Ishikawa (cell line): ENCODE data around the gene AGO3.

Experiments
- CEBPB ChIP-seq: IDR thresholded peaks from 2 replicates; pipeline ENCODE4 v1.6.1; 2012
- CREB1 ChIP-seq: IDR thresholded peaks from 2 replicates; pipeline ENCODE4 v1.6.1; 2012; ENCODE audit warnings: low read depth
- EGR1 ChIP-seq: IDR thresholded peaks from 2 replicates; pipeline ENCODE4 v1.6.1; 2012
- EP300 ChIP-seq: IDR thresholded peaks from 2 replicates; pipeline ENCODE4 v1.6.1; 2012; ENCODE audit warnings: borderline replicate concordance
- FOXM1 ChIP-seq: IDR thresholded peaks from 2 replicates; pipeline ENCODE4 v1.6.1; 2012; ENCODE audit warnings: low read depth, borderline replicate concordance
- TAF1 ChIP-seq: IDR thresholded peaks from 2 replicates; pipeline ENCODE4 v1.6.1; 2012; ENCODE audit warnings: low read depth, mild to moderate bottlenecking
- TCF12 ChIP-seq: IDR thresholded peaks from 2 replicates; pipeline ENCODE4 v1.6.1; 2012; ENCODE audit warnings: low read depth
- TEAD4 ChIP-seq: IDR thresholded peaks from 2 replicates; pipeline ENCODE4 v1.6.1; 2012
- YY1 ChIP-seq: IDR thresholded peaks from 2 replicates; pipeline ENCODE4 v1.6.1; 2012; ENCODE audit warnings: low read depth
- TF ChIP-seq, protein P1 (sequence below): IDR thresholded peaks from 2 replicates; pipeline ENCODE4 v1.6.1; 2012
- TF ChIP-seq, protein P2 (sequence below): IDR thresholded peaks from 2 replicates; pipeline ENCODE4 v1.6.1; 2012; ENCODE audit warnings: low read depth, mild to moderate bottlenecking
- TF ChIP-seq, protein P3 (sequence below): IDR thresholded peaks from 2 replicates; pipeline ENCODE4 v1.6.1; 2012

DNA sequence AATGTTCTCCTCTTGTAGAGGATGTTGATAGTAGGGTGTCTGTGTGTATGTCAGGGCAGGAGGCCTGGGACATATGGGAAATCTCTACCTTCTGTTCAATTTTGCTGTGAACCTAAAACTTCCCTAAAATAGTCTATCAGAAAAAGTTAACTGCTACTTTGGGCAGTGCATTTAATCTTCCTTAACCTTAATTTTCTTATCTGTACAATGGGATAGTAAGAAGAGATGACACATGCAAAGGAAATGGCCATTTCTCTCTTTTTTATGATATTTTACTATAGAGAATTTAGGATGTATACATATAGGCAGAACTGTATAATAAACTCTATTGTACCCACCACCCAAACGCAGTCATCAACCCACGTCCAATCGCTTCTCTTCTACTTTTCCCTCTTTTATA is 8.6 kb downstream of the AGO3 start:
- no peak for TF ChIP-seq TEAD4
- TF ChIP-seq YY1 = no peak
- no peak for TF ChIP-seq EGR1
- TF ChIP-seq CEBPB = no peak
- no peak for TF ChIP-seq TCF12
- TF ChIP-seq, protein P1, sequence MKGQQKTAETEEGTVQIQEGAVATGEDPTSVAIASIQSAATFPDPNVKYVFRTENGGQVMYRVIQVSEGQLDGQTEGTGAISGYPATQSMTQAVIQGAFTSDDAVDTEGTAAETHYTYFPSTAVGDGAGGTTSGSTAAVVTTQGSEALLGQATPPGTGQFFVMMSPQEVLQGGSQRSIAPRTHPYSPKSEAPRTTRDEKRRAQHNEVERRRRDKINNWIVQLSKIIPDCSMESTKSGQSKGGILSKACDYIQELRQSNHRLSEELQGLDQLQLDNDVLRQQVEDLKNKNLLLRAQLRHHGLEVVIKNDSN = no peak
- TF ChIP-seq, protein P2, sequence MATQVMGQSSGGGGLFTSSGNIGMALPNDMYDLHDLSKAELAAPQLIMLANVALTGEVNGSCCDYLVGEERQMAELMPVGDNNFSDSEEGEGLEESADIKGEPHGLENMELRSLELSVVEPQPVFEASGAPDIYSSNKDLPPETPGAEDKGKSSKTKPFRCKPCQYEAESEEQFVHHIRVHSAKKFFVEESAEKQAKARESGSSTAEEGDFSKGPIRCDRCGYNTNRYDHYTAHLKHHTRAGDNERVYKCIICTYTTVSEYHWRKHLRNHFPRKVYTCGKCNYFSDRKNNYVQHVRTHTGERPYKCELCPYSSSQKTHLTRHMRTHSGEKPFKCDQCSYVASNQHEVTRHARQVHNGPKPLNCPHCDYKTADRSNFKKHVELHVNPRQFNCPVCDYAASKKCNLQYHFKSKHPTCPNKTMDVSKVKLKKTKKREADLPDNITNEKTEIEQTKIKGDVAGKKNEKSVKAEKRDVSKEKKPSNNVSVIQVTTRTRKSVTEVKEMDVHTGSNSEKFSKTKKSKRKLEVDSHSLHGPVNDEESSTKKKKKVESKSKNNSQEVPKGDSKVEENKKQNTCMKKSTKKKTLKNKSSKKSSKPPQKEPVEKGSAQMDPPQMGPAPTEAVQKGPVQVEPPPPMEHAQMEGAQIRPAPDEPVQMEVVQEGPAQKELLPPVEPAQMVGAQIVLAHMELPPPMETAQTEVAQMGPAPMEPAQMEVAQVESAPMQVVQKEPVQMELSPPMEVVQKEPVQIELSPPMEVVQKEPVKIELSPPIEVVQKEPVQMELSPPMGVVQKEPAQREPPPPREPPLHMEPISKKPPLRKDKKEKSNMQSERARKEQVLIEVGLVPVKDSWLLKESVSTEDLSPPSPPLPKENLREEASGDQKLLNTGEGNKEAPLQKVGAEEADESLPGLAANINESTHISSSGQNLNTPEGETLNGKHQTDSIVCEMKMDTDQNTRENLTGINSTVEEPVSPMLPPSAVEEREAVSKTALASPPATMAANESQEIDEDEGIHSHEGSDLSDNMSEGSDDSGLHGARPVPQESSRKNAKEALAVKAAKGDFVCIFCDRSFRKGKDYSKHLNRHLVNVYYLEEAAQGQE = no peak
- no peak for TF ChIP-seq TAF1
- TF ChIP-seq EP300 = no peak
- TF ChIP-seq CREB1 = no peak
- TF ChIP-seq, protein P3, sequence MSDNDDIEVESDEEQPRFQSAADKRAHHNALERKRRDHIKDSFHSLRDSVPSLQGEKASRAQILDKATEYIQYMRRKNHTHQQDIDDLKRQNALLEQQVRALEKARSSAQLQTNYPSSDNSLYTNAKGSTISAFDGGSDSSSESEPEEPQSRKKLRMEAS = no peak
- TF ChIP-seq FOXM1 = no peak
